ENCODE measurements around the gene DLST.
"Not testable (repeated sequence)": the region's sequence is repeated elsewhere in the genome, so short reads cannot be mapped to it uniquely, and the experiment has no call there.

Gene DLST

DNA sequence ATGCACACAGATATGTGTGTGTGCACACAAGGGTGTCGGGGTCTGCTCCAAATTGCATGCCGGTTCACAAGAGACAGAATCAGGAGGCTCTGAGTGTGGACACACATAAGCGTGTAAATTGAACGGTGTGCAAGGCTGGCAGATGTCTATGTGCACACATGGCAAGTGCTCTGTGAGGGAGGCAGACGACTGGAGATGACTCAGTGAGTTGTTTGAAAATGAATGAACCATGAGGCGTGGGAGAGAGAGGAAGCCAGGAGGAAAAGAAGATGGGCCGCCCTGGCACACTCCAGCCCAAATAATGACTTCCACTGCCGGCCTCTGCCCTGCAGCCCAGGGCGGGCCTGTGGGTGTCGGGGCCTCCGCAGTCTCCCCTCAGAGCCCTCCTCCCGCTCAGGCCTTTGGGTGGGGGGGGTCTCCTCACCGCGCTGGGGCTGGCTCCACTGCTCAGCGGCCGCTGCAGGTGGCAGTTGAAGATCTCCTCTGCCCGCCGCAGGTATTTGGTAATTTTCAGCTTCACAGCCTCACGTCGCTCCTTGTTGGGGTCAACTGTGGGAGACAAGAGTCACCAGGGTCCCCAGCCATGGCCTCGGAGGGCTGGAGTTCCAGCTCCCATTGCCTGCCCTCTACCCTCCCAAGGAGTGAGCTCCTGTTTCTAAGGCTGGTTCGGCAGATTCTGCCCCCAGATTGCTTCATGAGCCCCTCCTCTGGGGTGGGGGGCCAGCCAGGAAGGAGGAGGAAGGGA is 37.9 kb downstream of the DLST start:
- DNase-seq: no peak

DNA sequence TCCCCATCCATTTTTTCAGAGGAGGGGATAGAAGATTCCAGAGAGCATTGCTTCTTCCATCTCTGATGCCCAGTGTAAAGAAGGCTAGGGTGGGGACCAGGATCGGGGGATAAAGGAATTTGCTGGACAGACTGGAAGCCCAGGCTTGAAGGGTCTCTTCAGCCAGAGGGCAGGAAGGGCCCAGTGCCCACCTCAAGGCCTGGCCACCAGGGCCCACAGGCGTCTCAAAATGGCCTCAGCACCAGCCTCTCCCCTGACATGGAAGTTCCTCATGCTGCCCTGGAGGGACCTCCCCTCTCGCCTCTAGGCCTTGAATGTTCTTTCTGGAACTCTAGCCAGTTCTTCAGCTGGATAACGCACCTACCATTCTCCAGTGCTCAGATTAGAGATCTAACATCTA is 38.6 kb downstream of the DLST start:
- no peak for DNase-seq

- DNase-seq: no peak
These were observed 39.4 kb downstream of the DLST start for GRCh38 chr14:74921053-74921620.

DNA sequence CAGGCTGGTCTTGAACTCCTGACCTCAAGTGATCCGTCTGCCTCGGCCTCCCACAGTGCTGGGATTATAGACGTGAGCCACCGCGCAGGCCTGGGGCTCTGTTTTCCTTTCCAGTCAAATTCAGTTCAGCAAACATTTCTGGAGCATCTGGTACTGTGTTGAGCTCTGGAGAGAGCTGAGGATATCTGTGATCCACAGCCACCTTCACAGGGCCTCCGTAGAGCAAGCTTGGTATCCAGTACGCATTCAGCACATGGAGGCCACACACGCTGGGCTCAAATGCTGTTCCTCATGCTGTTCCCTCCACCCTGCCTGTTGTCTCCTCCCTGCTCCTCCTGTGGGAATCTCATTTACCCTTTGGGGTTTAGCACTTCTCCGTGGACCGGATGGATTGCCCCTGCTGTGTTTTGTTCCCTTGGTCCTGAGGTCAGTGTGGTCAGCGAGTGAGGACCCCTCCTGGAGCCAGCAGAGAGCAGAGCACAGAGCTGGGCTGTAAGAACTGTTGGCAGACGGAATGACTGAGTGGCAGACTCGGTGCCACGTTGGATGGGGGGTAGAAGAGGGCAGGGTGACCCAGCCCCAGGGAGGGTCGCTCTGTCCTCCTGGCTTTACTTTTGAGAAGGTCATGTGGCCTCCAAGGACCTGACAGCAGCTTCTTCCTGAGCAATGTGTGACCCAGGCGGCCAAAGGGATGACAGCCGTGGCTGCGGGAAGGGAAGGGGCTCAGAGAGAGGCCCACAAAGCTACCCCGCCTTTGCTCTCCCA is 40.5 kb downstream of the DLST start:
- DNase-seq: no peak

GRCh38 chr14:74922752-74923401 is 41.2 kb downstream of the DLST start, which contains the start of gene RPS6KL1:
Gene RPS6KL1, minus strand, starts transcription at chr14:74923260. Its CDS starts 1,719 bp downstream, at chr14:74921541.
- peak; percentile 80 for DNase-seq

DNA sequence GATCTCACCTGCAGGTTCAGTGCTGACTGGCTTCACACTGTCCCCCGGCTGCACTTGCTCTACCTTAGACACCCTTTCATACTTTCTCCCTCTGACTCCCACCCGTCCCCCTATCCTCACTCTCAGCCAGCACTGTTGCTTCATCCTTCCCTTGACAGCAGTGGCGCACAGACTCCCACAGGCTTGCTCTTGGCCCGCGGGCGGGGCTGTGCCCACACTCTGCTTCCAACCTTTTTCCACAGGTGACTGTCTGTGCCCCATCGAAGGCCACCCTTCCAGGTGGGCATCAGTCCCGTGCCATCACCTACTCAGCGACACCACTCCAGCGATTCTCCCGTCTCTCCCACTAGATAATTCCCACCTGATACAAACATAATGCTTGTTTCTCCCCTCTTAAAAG is 42.3 kb downstream of the DLST start:
- DNase-seq: no peak

- no peak for DNase-seq
These were observed 45.5 kb downstream of the DLST start for GRCh38 chr14:74927225-74927624.

DNA sequence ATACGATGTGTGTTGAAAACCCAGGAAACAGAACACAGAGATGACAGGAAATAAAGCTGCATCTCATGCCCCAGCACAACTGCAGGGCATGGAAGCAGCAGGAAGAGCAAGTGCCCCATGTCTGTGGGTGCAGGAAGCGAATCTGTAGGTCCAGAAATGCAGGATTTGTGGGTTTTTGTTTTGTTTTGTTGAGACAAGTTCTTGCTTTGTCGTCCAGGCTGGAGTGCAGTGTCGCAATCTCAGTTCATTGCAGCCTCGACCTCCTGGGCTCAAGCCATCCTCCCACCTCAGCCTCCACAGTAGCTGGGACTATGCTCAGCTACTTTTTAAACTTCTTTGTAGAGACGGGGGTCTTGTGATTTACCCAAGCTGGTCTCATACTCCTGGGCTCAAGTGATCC is 47.5 kb downstream of the DLST start:
- DNase-seq: no peak

- DNase-seq: not testable (repeated sequence)
These were observed 50.0 kb downstream of the DLST start for GRCh38 chr14:74931744-74932143.

GRCh38 chr14:74932401-74932901 is 50.7 kb downstream of the DLST start:
- DNase-seq: no peak

DNA sequence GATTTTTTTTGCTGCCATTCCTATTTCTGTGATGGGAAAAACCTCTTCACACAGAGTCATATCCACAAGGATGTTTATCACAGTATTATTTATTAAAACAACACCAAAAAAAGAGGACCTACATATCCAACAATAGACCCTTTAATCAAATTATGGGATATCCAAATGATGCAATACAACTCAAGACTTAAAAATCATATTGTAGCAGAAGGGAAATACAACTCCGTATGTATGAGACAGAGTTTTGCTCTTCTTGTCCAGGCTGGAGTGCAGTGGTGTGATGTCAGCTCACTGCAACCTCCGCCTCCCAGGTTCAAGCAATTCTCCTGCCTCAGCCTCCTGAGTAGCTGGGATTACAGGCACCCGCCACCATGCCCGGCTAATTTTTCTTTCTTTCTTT is 51.2 kb downstream of the DLST start:
- not testable (repeated sequence) for DNase-seq

- no peak for DNase-seq
These were observed 52.3 kb downstream of the DLST start for GRCh38 chr14:74934041-74934440.

GRCh38 chr14:74934476-74935359 is 53.0 kb downstream of the DLST start:
- DNase-seq: no peak

- no peak for DNase-seq
These were observed 53.6 kb downstream of the DLST start for GRCh38 chr14:74935360-74935680.

- no peak for DNase-seq
These were observed 54.4 kb downstream of the DLST start for GRCh38 chr14:74936151-74936550.

DNA sequence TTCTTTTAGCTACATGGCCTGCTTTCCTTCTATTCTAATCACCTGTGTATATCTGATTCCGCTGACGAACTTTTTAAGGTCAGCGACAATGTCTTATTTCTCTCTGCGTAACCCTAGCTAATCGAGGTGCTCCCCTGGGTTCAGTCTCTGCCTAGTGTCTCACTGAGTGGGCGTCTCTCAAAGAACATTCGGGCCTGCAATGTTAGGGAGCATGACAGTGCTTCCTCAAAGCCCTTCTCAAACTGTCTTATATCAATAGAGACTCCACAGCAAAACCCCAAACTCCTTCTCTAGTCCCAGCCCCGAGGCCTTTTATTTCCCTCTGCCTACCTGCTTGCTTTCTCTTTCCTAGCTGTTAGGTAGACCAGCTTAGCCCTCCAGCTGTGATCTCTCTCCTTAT is 55.0 kb downstream of the DLST start:
- DNase-seq: no peak

GRCh38 chr14:74937171-74937570 is 55.5 kb downstream of the DLST start:
- no peak for DNase-seq

GRCh38 chr14:74938531-74939495 is 57.1 kb downstream of the DLST start:
- DNase-seq: no peak

- DNase-seq: no peak
These were observed 59.3 kb downstream of the DLST start for GRCh38 chr14:74940956-74941565.

DNA sequence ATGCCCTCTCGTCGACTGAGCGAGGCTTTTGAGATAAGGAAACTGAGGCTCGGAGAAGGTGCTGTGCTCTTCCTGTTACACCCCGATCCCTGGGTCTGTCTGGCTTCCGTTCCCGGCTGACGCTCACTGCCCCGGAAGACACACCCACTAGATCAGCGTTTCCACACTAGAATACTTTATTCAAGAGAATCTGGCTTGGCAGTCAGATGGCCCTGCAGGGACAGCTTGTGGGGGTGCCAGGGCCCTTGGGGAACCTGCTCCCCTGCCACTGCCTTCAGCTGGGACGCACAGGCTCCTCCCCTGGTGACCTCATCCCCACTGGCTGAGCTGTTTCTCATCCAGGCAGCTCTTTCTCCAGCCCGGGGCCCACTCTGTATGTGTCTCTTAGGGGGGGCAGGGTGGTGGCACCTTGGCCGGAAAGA is 60.0 kb downstream of the DLST start:
- DNase-seq: no peak

GRCh38 chr14:74942181-74942580 is 60.5 kb downstream of the DLST start:
- no peak for DNase-seq
